ENCODE measurements around the gene DNAH17. TPM values are rescaled to one million over a fixed set of nuclear protein-coding genes. Genes with fewer than 3 reads are reported as not detected.

DNAH17 gene
- total RNA-seq, 1 donor from 2014 or later: not detected

- H3K4me1 ChIP-seq: no peaks in the 10 kb centered on the region
Observed at GRCh38 chr17:78425429-78425828, 151.8 kb downstream of the DNAH17 start.

GRCh38 chr17:78423961-78424675, 153.1 kb downstream of the DNAH17 start:
- TF ChIP-seq CTCF (IDR thresholded peaks at IDR 0.05): no peak
- intact Hi-C loops (cut with DNase I): loop anchor here (5.0 kb wide), 2 partner anchors 47 to 172 kb away; partner anchors contain the start of gene PGS1
- Histone ChIP-seq H3K4me3 (no peak overlapping the region), H3K27ac (no peak overlapping the region), H3K36me3 (peaks cover 32 to 77% of the 10 kb centered on the region in 2 donors), H3K4me1 (no peaks in the 10 kb centered on the region), H3K9me3 (no peaks in the 10 kb centered on the region), H3K27me3 (no peaks in the 10 kb centered on the region)
- no peak for DNase-seq (ENCODE audit: low spot score in 2 of 2)

More at GRCh38 chr17:78425429-78425828, 151.8 kb downstream of the DNAH17 start:
- DNase-seq (ENCODE audit: low spot score in 2 of 2): no peak
- Histone ChIP-seq H3K36me3 (peaks cover 24 to 75% of the 10 kb centered on the region in 2 donors), H3K4me3 (no peak overlapping the region), H3K27me3 (no peaks in the 10 kb centered on the region), H3K27ac (no peak overlapping the region), H3K9me3 (no peaks in the 10 kb centered on the region)
- intact Hi-C loops (cut with DNase I): no loop called here
- TF ChIP-seq CTCF (IDR thresholded peaks at IDR 0.05): no peak

DNA sequence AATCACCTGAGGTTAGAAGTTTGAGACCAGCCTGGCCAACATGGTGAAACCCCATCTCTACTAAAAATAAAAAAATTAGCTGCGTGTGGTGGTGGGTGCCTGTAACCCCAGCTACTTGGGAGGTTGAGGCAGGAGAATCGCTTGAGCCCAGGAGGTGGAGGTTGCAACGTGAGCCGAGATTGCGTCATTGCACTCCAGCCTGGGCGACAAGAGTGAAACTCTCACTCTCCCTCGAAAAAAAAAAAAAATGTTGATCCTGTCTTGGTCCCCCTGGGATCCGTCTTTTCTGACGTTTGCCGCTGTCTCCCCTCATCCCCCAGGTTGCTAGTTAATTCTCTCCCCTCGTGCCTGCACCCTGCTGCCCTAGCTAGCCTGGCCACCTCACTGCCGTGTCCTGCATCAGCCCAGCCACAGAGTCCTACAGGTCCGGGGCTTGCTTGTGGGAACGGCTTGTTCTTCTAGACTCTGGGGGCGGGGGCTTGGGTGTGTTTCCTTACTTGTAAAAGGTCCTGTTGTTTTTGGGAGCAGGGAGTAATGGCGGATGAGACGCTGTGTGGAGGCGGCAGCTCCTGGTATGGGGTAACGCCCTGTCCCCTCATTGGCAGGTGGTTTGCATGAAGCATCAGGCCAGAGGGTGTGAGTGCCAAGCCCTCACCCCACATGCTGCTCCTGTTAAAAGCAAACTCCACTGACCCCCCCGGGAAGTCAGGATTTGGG, 154.2 kb downstream of the DNAH17 start:
- Histone ChIP-seq H3K36me3 (peaks cover 32 to 70% of the 10 kb centered on the region in 2 donors), H3K4me3 (no peak overlapping the region), H3K9me3 (no peaks in the 10 kb centered on the region), H3K4me1 (no peaks in the 10 kb centered on the region), H3K27me3 (no peaks in the 10 kb centered on the region), H3K27ac (no peak overlapping the region)
- TF ChIP-seq CTCF (IDR thresholded peaks at IDR 0.05): no peak
- intact Hi-C loops (cut with DNase I): loop anchor here (1.0 to 5.0 kb wide), 4 partner anchors 46 to 171 kb away; partner anchors contain the start of genes PGS1 and SOCS3
- no peak for DNase-seq (ENCODE audit: low spot score in 2 of 2)

GRCh38 chr17:78422267-78422605, 155.0 kb downstream of the DNAH17 start:
- peaks cover 32 to 66% of the 10 kb centered on the region in 2 donors for H3K36me3 ChIP-seq
- no peaks in the 10 kb centered on the region for H3K9me3 ChIP-seq
- no peaks in the 10 kb centered on the region for H3K27me3 ChIP-seq
- intact Hi-C loops (cut with DNase I): loop anchor here (1.0 to 5.0 kb wide), 4 partner anchors 45 to 170 kb away; partner anchors contain the start of genes PGS1 and SOCS3
- DNase-seq (ENCODE audit: low spot score in 2 of 2): no peak
- no peak overlapping the region for H3K4me3 ChIP-seq
- no peak overlapping the region for H3K27ac ChIP-seq
- TF ChIP-seq CTCF (IDR thresholded peaks at IDR 0.05): peak in 1 of 3 experiments; percentile 1
- H3K4me1 ChIP-seq: no peaks in the 10 kb centered on the region

- peaks cover 32 to 61% of the 10 kb centered on the region in 2 donors for H3K36me3 ChIP-seq
Observed at GRCh38 chr17:78421534-78422266, 155.5 kb downstream of the DNAH17 start.

More at GRCh38 chr17:78421534-78422266, 155.5 kb downstream of the DNAH17 start:
- TF ChIP-seq CTCF (IDR thresholded peaks at IDR 0.05): peak; percentile 96 to 100 (median 97)
- H3K4me1 ChIP-seq: no peaks in the 10 kb centered on the region
- no peaks in the 10 kb centered on the region for H3K9me3 ChIP-seq
- no peaks in the 10 kb centered on the region for H3K27me3 ChIP-seq
- H3K27ac ChIP-seq: no peak overlapping the region
- intact Hi-C loops (cut with DNase I): loop anchor here (1.0 to 5.0 kb wide), 5 partner anchors 23 to 169 kb away; partner anchors contain the start of genes PGS1 and SOCS3
- peak in 1 of 2 donors; percentile 86 for DNase-seq (ENCODE audit: low spot score in 2 of 2)
- no peak overlapping the region for H3K4me3 ChIP-seq

Data from ascending aorta (tissue), 2 donors.